Neural cell (in vitro differentiated cells): ENCODE measurements around the gene CAST. TPM values are rescaled to one million over a fixed set of nuclear protein-coding genes. Genes with fewer than 3 reads are reported as not detected.

Experiments used
- H2AFZ ChIP-seq: fragments of 200-600, 300-800 bp; sonication (generic), shearing (Covaris generic); 2 replicates; pipeline ENCODE4 v1.6.0; 2014; ENCODE audit warnings: low read depth, mild to moderate bottlenecking, antibody characterized with exemption, low read length, moderate library complexity
- H3F3A ChIP-seq: fragments of 200-600 bp; shearing (Covaris generic); 2 replicates; pipeline ENCODE4 v1.6.1; 2016; ENCODE audit warnings: mild to moderate bottlenecking, moderate library complexity, mixed read lengths, antibody characterized with exemption, low read length; ENCODE audit not compliant: insufficient read depth, poor library complexity, severe bottlenecking
- H3K27ac ChIP-seq: fragments of 200-600, 300-800 bp; sonication (generic), shearing (Covaris generic); 2 replicates; pipeline ENCODE4 v1.5.1; 2014; ENCODE audit warnings: mild to moderate bottlenecking, low read length, moderate library complexity
- H3K27me3 ChIP-seq: fragments of 300-800, 200-600 bp; sonication (generic), shearing (Covaris generic); 2 replicates; pipeline ENCODE4 v1.6.0; 2014; ENCODE audit warnings: mild to moderate bottlenecking, low read depth, low read length, moderate library complexity; ENCODE audit not compliant: insufficient read depth
- H3K36me3 ChIP-seq: fragments of 300-800, 200-600 bp; sonication (generic), shearing (Covaris generic); 2 replicates; pipeline ENCODE4 v1.5.1; 2014; ENCODE audit warnings: mild to moderate bottlenecking, antibody characterized with exemption, low read length, moderate library complexity; ENCODE audit not compliant: insufficient read depth
- H3K4me2 ChIP-seq: fragments of 300-800, 200-600 bp; sonication (generic), shearing (Covaris generic); 2 replicates; pipeline ENCODE4 v1.6.0; 2014; ENCODE audit warnings: mild to moderate bottlenecking, low read length
- H3K4me3 ChIP-seq: fragments of 300-800, 200-600 bp; sonication (generic), shearing (Covaris generic); 2 replicates; pipeline ENCODE4 v1.5.1; 2014; ENCODE audit warnings: mild to moderate bottlenecking, low read length, moderate library complexity
- H3K79me2 ChIP-seq: fragments of 200-600 bp; shearing (Covaris generic); replicated peaks from 2 replicates; pipeline ENCODE4 v1.6.0; 2014; ENCODE audit warnings: mild to moderate bottlenecking, low read length, moderate library complexity; ENCODE audit not compliant: insufficient read depth
- H3K9ac ChIP-seq: fragments of 300-800, 200-600 bp; sonication (generic), shearing (Covaris generic); 2 replicates; pipeline ENCODE4 v1.6.1; 2016; ENCODE audit warnings: mild to moderate bottlenecking, low read length, mixed read lengths
- H3K9me2 ChIP-seq: fragments of 200-600 bp; shearing (Covaris generic); 2 replicates; pipeline ENCODE4 v1.6.1; 2016; ENCODE audit warnings: mild to moderate bottlenecking, low read length, mixed read lengths; ENCODE audit not compliant: insufficient read depth
- H3K9me3 ChIP-seq: fragments of 200-600, 300-800 bp; sonication (generic), shearing (Covaris generic); 2 replicates; pipeline ENCODE4 v1.6.1; 2016; ENCODE audit warnings: mild to moderate bottlenecking, mixed run types, low read length, moderate library complexity, mixed read lengths
- H4K20me1 ChIP-seq: fragments of 200-600 bp; shearing (Covaris generic); 2 replicates; pipeline ENCODE4 v1.6.1; 2016; ENCODE audit warnings: mild to moderate bottlenecking, mixed run types; ENCODE audit not compliant: insufficient read depth
- CTCF ChIP-seq: fragments of 450-650 bp; IDR thresholded peaks from 2 replicates; pipeline ENCODE4 v1.5.1; 2014; ENCODE audit warnings: antibody characterized with exemption, mild to moderate bottlenecking, moderate library complexity; ENCODE audit not compliant: poor library complexity, severe bottlenecking
- EP300 ChIP-seq: fragments of 450-650 bp; conservative IDR thresholded peaks from 2 replicates; pipeline ENCODE4 v1.6.1; 2014; ENCODE audit warnings: antibody characterized with exemption, mild to moderate bottlenecking, moderate library complexity; ENCODE audit not compliant: poor library complexity, severe bottlenecking
- EZH2 ChIP-seq: fragments of 200-600, 300-800 bp; shearing (Covaris generic), sonication (generic); IDR thresholded peaks from 2 replicates; pipeline ENCODE4 v1.6.1; 2014; ENCODE audit warnings: antibody characterized with exemption, low read length, borderline replicate concordance, mild to moderate bottlenecking; ENCODE audit not compliant: insufficient read depth, poor library complexity, severe bottlenecking
- MXI1 ChIP-seq: fragments of 450-650 bp; conservative IDR thresholded peaks from 2 replicates; pipeline ENCODE4 v1.6.1; 2014; ENCODE audit warnings: antibody characterized with exemption, mild to moderate bottlenecking; ENCODE audit not compliant: poor library complexity, severe bottlenecking
- POLR2AphosphoS5 ChIP-seq: IDR thresholded peaks from 2 replicates; pipeline ENCODE4 v1.6.1; 2012
- RAD21 ChIP-seq: fragments of 450-650 bp; conservative IDR thresholded peaks from 2 replicates; pipeline ENCODE4 v1.6.1; 2014; ENCODE audit warnings: antibody characterized with exemption, mild to moderate bottlenecking, moderate library complexity
- REST ChIP-seq: IDR thresholded peaks from 2 replicates; pipeline ENCODE4 v1.6.1; 2012; ENCODE audit warnings: borderline replicate concordance
- SMC3 ChIP-seq: fragments of 450-650 bp; conservative IDR thresholded peaks from 2 replicates; pipeline ENCODE4 v1.6.1; 2014; ENCODE audit warnings: antibody characterized with exemption, mild to moderate bottlenecking, moderate library complexity; ENCODE audit not compliant: poor library complexity
- TAF1 ChIP-seq: IDR thresholded peaks from 2 replicates; pipeline ENCODE4 v1.6.1; 2012; ENCODE audit warnings: low read depth
- polyA plus RNA-seq: library from polyadenylated mRNA; depleted of rRNA; stranded (reverse); fragments of >200 nt; gene quantifications from 2 replicates; pipeline ENCODE4 v1.2.3, GENCODE V29; 2014

CAST gene
- polyA plus RNA-seq, 1 donor from 2014 or later, result 8.4 TPM

DNA sequence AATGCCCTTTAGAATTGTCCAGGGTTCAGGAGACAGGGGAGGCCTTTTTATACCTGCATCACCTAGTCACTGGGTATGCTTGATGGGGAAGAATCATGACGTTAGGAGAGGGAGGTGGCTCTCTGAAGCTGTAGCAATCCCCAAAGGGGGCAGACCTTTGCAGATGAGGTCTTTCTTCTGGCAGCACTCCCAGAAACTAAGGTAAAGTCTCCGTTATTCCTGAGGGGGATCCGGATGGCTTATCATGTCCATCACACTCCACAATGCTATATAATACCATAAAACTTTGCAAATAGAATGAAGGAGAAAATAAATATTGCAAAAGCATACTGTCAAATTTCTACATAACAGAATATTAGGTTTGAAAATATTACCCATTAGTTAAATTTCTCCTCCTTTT is 21.5 kb upstream of the CAST start:
- Histone ChIP-seq H2AFZ (no peak overlapping the region), H3K27me3 (no peaks in the 10 kb centered on the region), H3K9ac (no peak overlapping the region), H3K4me2 (no peak overlapping the region), H3K4me3 (no peak overlapping the region), H3K79me2 (no peaks in the 10 kb centered on the region), H3K36me3 (no peaks in the 10 kb centered on the region), H3F3A (no peaks in the 10 kb centered on the region), H3K27ac (no peak overlapping the region), H4K20me1 (no peaks in the 10 kb centered on the region), H3K9me2 (no peaks in the 10 kb centered on the region), H3K9me3 (no peaks in the 10 kb centered on the region)
- no peak for TF ChIP-seq REST
- no peak for TF ChIP-seq TAF1
- no peak for TF ChIP-seq EZH2
- TF ChIP-seq SMC3, result no peak
- TF ChIP-seq EP300, result no peak
- TF ChIP-seq MXI1, result no peak
- TF ChIP-seq RAD21, result no peak
- no peak for TF ChIP-seq CTCF
- no peak for TF ChIP-seq POLR2AphosphoS5

DNA sequence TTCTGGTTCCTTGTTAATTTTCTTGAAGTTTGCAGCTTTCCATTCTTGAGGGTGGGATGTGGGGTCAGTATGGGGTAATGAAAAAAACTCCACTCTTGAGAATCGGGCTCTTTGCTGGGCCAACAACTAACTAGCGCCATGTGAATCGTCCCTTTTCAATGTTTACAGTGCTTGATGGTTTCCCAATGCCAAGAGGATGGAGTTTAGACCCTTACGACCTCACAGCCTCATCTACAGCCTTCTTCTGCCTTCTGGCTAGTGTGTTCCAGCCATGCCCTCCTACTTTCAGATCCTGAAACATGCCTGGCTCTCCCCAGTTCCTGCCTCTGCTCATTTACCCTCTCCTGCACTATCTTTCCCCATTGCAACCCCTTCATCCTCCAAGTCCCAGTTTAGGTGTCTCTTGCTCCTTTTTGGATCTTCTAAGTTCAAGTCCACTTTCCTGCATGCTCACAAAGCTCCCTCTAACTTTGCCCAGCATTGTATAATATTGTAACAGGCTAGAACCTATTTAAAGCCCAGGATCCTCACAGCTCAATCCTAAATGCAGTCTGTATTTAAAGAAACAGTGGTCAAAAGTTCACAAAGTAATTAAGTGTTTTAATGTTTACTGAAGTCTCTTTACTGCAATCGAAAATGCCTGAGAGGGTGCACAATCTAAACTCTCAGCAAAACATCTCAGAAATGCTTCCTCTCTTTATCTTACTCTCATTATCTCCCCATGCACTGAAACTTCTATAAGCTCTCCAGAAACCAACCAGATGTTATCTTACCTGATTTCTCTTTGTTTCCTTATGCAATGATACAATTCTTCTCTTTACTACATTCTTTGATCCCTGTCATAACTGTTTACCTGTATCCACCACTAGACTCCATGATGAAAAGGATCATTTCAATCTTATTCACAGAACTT is 20.6 kb upstream of the CAST start:
- H3K27me3 ChIP-seq, result no peaks in the 10 kb centered on the region
- no peaks in the 10 kb centered on the region for H3K36me3 ChIP-seq
- H3K9ac ChIP-seq, result no peak overlapping the region
- H2AFZ ChIP-seq, result no peak overlapping the region
- H3K27ac ChIP-seq, result no peak overlapping the region
- no peak for TF ChIP-seq SMC3
- no peak for TF ChIP-seq RAD21
- TF ChIP-seq TAF1, result no peak
- TF ChIP-seq REST, result no peak
- no peak for TF ChIP-seq EP300
- TF ChIP-seq CTCF, result no peak
- no peak for TF ChIP-seq MXI1
- no peak for TF ChIP-seq EZH2
- TF ChIP-seq POLR2AphosphoS5, result no peak
- H3K9me3 ChIP-seq, result no peaks in the 10 kb centered on the region
- no peak overlapping the region for H3K4me3 ChIP-seq
- H3K4me2 ChIP-seq, result no peak overlapping the region
- H3K9me2 ChIP-seq, result no peaks in the 10 kb centered on the region
- H3F3A ChIP-seq, result no peaks in the 10 kb centered on the region
- no peaks in the 10 kb centered on the region for H4K20me1 ChIP-seq
- H3K79me2 ChIP-seq, result no peaks in the 10 kb centered on the region
